IPS DF 6.9 (cell line): Measurements from ENCODE around the gene ARHGEF9.

Experiments
- DNase-seq: peaks from one replicate; pipeline ENCODE4 v3.0.0-alpha.2; 2013; ENCODE audit warnings: low read depth, low spot score
- H3K27ac ChIP-seq: one replicate; pipeline ENCODE4 v1.5.1; 2013; ENCODE audit warnings: low read length, control low read depth
- H3K27me3 ChIP-seq: 2 replicates; pipeline ENCODE4 v1.6.1; 2013; ENCODE audit warnings: mild to moderate bottlenecking, low read length; ENCODE audit not compliant: control insufficient read depth, insufficient read depth
- H3K36me3 ChIP-seq: 2 replicates; pipeline ENCODE4 v1.6.1; 2013; ENCODE audit warnings: low read length; ENCODE audit not compliant: control insufficient read depth, insufficient read depth
- H3K4me1 ChIP-seq: 2 replicates; pipeline ENCODE4 v1.6.1; 2013; ENCODE audit warnings: low read length; ENCODE audit not compliant: control insufficient read depth, insufficient read depth
- H3K4me3 ChIP-seq: 2 replicates; pipeline ENCODE4 v1.5.1; 2013; ENCODE audit warnings: mild to moderate bottlenecking, low read length
- H3K9me3 ChIP-seq: 2 replicates; pipeline ENCODE4 v1.6.1; 2013; ENCODE audit warnings: low read length, inconsistent platforms; ENCODE audit not compliant: control insufficient read depth, insufficient read depth
- WGBS: extraction: QIAGEN DNeasy Blood & Tissue Kit; methylation state at CpG from one replicate; pipeline ENCODE4 v1.1.7; 2013; ENCODE audit warnings: mixed read lengths, missing lambda C conversion rate; ENCODE audit not compliant: insufficient read length, insufficient coverage; 5-methylcytosine and 5-hydroxymethylcytosine counted together

ARHGEF9 gene

GRCh38 chrX:63750811-63751210, 34.2 kb downstream of the ARHGEF9 start:
- H3K4me3 ChIP-seq = no peak overlapping the region
- no peak overlapping the region for H3K27ac ChIP-seq
- H3K9me3 ChIP-seq = no peaks in the 10 kb centered on the region
- no peaks in the 10 kb centered on the region; the same call in 1 of the 2 replicates for H3K4me1 ChIP-seq
- no peak for DNase-seq
- no peaks in the 10 kb centered on the region for H3K27me3 ChIP-seq
- WGBS = no CpG with 5 or more reads among the region's 3 CpGs
- no peaks in the 10 kb centered on the region for H3K36me3 ChIP-seq

GRCh38 chrX:63747331-63747730, 37.7 kb downstream of the ARHGEF9 start:
- H3K4me1 ChIP-seq = no peaks in the 10 kb centered on the region; the same call in 1 of the 2 replicates

GRCh38 chrX:63746715-63747114, 38.3 kb downstream of the ARHGEF9 start:
- no CpG with 5 or more reads among the region's 3 CpGs for WGBS
- DNase-seq = no peak
- no peaks in the 10 kb centered on the region for H3K36me3 ChIP-seq
- no peaks in the 10 kb centered on the region for H3K27me3 ChIP-seq
- H3K4me1 ChIP-seq = no peaks in the 10 kb centered on the region; the same call in 1 of the 2 replicates
- H3K9me3 ChIP-seq = no peaks in the 10 kb centered on the region
- no peak overlapping the region for H3K4me3 ChIP-seq
- no peak overlapping the region for H3K27ac ChIP-seq

More at GRCh38 chrX:63747331-63747730, 37.7 kb downstream of the ARHGEF9 start:
- Histone ChIP-seq H3K36me3 (no peaks in the 10 kb centered on the region), H3K9me3 (no peaks in the 10 kb centered on the region), H3K27ac (no peak overlapping the region), H3K27me3 (no peaks in the 10 kb centered on the region), H3K4me3 (no peak overlapping the region)
- DNase-seq = no peak
- no CpG with 5 or more reads among the region's 2 CpGs for WGBS

GRCh38 chrX:63746278-63746677, 38.7 kb downstream of the ARHGEF9 start:
- H3K9me3 ChIP-seq = no peaks in the 10 kb centered on the region
- DNase-seq = no peak
- no peak overlapping the region for H3K4me3 ChIP-seq
- H3K4me1 ChIP-seq = no peaks in the 10 kb centered on the region; the same call in 1 of the 2 replicates
- no peak overlapping the region for H3K27ac ChIP-seq
- no peaks in the 10 kb centered on the region for H3K27me3 ChIP-seq
- H3K36me3 ChIP-seq = no peaks in the 10 kb centered on the region
- no CpG with 5 or more reads among the region's 1 CpG for WGBS

GRCh38 chrX:63744850-63745394, 40.1 kb downstream of the ARHGEF9 start:
- no peak for DNase-seq
- H3K27me3 ChIP-seq = no peaks in the 10 kb centered on the region
- H3K36me3 ChIP-seq = no peaks in the 10 kb centered on the region
- WGBS = no CpG with 5 or more reads among the region's 2 CpGs
- no peak overlapping the region for H3K27ac ChIP-seq
- H3K4me3 ChIP-seq = no peak overlapping the region
- no peaks in the 10 kb centered on the region for H3K9me3 ChIP-seq
- no peaks in the 10 kb centered on the region; the same call in 1 of the 2 replicates for H3K4me1 ChIP-seq

- no peak overlapping the region for H3K4me3 ChIP-seq
- no peaks in the 10 kb centered on the region for H3K36me3 ChIP-seq
- no peak for DNase-seq
- no peaks in the 10 kb centered on the region for H3K9me3 ChIP-seq
- no CpG with 5 or more reads among the region's 2 CpGs for WGBS
- no peaks in the 10 kb centered on the region for H3K27me3 ChIP-seq
- no peaks in the 10 kb centered on the region; the same call in 1 of the 2 replicates for H3K4me1 ChIP-seq
- H3K27ac ChIP-seq = no peak overlapping the region
These were observed 41.4 kb downstream of the ARHGEF9 start for GRCh38 chrX:63743596-63743995.

- no peaks in the 10 kb centered on the region for H3K36me3 ChIP-seq
- no peak overlapping the region for H3K27ac ChIP-seq
- WGBS = no CpG with 5 or more reads among the region's 2 CpGs
- no peaks in the 10 kb centered on the region; the same call in 1 of the 2 replicates for H3K4me1 ChIP-seq
- no peak overlapping the region for H3K4me3 ChIP-seq
- no peaks in the 10 kb centered on the region for H3K9me3 ChIP-seq
- no peak for DNase-seq
- no peaks in the 10 kb centered on the region for H3K27me3 ChIP-seq
These were observed 44.6 kb downstream of the ARHGEF9 start for GRCh38 chrX:63740382-63740781.

GRCh38 chrX:63739885-63740284, 45.1 kb downstream of the ARHGEF9 start:
- no peaks in the 10 kb centered on the region; the same call in 1 of the 2 replicates for H3K4me1 ChIP-seq
- no peaks in the 10 kb centered on the region for H3K36me3 ChIP-seq
- H3K27ac ChIP-seq = no peak overlapping the region
- no peak overlapping the region for H3K4me3 ChIP-seq
- no peaks in the 10 kb centered on the region for H3K9me3 ChIP-seq
- no peaks in the 10 kb centered on the region for H3K27me3 ChIP-seq
- no peak for DNase-seq

GRCh38 chrX:63738696-63739095, 46.3 kb downstream of the ARHGEF9 start:
- no peaks in the 10 kb centered on the region for H3K27me3 ChIP-seq
- no peaks in the 10 kb centered on the region for H3K36me3 ChIP-seq
- WGBS = no CpG with 5 or more reads among the region's 1 CpG
- H3K4me1 ChIP-seq = no peaks in the 10 kb centered on the region; the same call in 1 of the 2 replicates
- no peaks in the 10 kb centered on the region for H3K9me3 ChIP-seq
- DNase-seq = no peak
- H3K27ac ChIP-seq = no peak overlapping the region
- H3K4me3 ChIP-seq = no peak overlapping the region

- no peak overlapping the region for H3K27ac ChIP-seq
- no peak overlapping the region for H3K4me3 ChIP-seq
- no CpG with 5 or more reads among the region's 3 CpGs for WGBS
- no peak for DNase-seq
- H3K9me3 ChIP-seq = no peaks in the 10 kb centered on the region
- no peaks in the 10 kb centered on the region for H3K27me3 ChIP-seq
- H3K36me3 ChIP-seq = no peaks in the 10 kb centered on the region
- no peaks in the 10 kb centered on the region; the same call in 1 of the 2 replicates for H3K4me1 ChIP-seq
These were observed 47.7 kb downstream of the ARHGEF9 start for GRCh38 chrX:63737131-63737921.
